Right kidney (tissue), 1 donor: ENCODE results near the gene CCT2.

ENCODE experiments used
- DNase-seq: peaks from one replicate; pipeline ENCODE4 v3.0.0-alpha.2; 2016

Gene CCT2

GRCh38 chr12:69633061-69633460 is 47.8 kb downstream of the CCT2 start:
- no peak for DNase-seq

DNA sequence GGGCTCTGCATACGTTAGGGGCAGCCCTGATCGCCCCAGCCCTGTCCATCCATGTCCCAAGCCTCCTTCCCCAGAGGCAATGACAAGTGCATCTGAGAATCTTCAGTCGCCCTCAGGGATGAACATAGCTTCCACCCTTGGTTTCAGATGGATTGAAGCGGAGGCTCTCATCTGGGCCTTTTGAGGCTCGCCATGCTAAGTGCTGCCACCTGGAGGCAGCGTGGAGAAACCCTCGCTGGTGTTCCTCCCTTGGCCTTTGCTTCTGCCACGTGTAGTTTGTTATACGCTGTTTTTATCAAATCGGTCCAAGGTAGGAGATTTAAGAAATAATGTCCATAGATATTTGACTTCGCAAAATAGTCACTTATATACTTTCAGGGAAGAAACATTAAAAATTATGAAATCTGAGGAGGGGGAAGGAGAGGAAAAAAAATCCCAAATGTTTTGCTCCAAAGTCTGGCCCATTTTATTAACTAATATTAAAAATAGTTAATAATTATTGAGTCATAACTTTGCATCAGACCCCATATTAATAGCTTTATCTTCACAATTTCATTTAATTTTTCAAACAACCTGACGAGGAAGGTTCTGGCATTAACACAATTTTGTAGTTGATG is 54.2 kb downstream of the CCT2 start:
- DNase-seq, result peak; percentile 30

DNA sequence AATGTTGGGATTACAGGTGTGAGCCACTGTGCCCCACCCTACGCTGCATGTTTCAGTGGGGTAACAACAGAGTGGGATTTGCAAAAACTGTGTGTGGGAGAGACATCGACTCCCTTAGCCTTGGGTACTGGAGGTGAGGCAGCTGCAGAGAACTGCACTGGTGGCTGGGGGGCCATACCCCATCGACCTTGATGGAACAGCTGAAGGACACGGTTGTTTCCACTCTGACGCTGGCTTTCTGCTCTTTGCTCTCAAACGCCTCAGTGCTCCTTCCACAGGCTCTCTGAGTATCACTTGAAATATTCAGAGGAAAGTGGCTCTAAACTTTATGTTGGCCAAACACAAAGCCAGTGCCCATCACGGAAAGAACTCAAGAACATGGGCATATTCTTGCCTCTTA is 56.3 kb downstream of the CCT2 start:
- no peak for DNase-seq

- no peak for DNase-seq
Observed at GRCh38 chr12:69642531-69642930, 57.3 kb downstream of the CCT2 start.

GRCh38 chr12:69644511-69644910 is 59.3 kb downstream of the CCT2 start:
- no peak for DNase-seq

DNA sequence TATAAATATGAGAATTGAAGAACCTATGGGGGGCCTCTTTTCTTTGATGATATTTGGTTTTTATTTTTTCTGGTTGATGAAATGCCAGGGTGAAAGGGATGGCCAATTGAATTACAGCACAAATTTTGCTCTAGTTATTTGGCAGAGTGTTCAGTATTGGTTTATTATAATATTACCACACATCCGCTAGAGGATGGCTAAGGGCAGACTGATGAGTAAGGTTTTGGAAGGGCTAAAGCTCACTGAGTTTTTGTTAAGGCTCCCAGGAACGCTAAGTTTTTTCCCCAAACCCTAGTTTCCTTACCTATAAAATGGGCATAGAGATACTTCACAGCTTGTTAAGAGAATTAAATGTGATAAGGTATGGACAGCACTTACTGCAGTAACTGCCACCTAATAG is 59.8 kb downstream of the CCT2 start:
- DNase-seq, result no peak

DNA sequence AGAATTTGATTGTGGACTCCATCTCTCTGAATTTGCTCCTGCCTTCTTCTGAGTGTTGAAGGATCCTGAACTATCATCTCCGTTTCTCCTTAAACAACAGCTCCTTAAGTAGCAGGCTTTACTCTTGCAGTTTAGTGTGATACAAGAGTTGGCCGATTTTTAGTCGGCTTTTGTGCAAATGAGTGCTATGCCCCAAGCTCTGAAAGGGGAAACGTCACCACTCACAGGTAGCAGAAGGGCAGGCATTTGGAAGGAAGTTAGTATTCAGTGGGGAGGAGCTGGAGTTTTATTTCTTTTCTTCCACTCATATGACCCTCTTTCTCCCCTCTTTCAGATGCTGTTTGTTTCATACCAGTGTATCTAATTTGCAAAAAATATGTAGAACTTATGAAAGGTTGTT is 61.9 kb downstream of the CCT2 start:
- no peak for DNase-seq

DNA sequence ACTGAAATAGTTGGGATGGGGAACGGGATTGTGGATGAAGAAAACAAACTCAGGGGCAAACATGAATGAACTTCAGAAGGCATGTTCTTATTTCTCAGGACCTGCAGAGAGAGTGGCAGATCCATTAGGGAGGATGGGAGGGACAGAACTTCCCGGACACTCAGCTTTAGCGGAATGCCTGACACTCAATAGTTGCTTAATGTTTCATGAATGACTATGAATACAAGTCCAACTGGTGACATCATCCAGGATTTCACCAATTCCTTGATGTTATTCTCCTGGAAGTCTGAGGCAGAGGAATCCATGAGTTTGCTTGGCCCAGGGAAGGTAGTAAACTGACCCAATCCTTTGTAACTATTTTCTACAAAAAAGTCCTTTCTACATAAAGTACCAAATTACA is 63.2 kb downstream of the CCT2 start:
- DNase-seq, result no peak

DNA sequence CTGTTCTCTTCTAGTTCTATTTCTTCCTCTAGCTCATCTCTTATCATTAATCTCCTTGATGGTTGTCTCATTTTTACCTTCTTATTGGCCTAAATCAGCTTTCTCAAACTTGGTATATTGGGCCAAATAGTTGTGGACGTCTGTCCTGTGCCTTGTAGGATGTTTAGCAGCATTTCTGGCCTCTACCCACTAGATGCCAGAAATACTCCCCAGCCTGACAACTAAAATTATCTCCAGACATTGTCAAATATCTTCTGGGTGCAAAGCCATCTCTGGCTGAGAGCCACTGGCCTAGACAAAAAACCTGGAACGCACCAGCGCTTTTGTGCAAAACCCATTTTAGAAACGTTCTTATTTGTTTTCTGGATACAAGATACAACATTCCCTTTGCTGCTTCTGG is 64.3 kb downstream of the CCT2 start:
- no peak for DNase-seq
